Ishikawa (cell line): Measurements from ENCODE around the gene KRT36.

Source experiments
- EGR1 ChIP-seq: IDR thresholded peaks from 2 replicates; pipeline ENCODE4 v1.6.1; 2012
- EP300 ChIP-seq: IDR thresholded peaks from 2 replicates; pipeline ENCODE4 v1.6.1; 2012; ENCODE audit warnings: borderline replicate concordance
- FOXM1 ChIP-seq: IDR thresholded peaks from 2 replicates; pipeline ENCODE4 v1.6.1; 2012; ENCODE audit warnings: low read depth, borderline replicate concordance
- MAX ChIP-seq: IDR thresholded peaks from 2 replicates; pipeline ENCODE4 v1.6.1; 2012
- RAD21 ChIP-seq: IDR thresholded peaks from 2 replicates; pipeline ENCODE4 v1.6.1; 2012; ENCODE audit warnings: low read depth
- REST ChIP-seq: IDR thresholded peaks from 2 replicates; pipeline ENCODE4 v1.6.1; 2012; ENCODE audit warnings: low read depth, mild to moderate bottlenecking
- TAF1 ChIP-seq: IDR thresholded peaks from 2 replicates; pipeline ENCODE4 v1.6.1; 2012; ENCODE audit warnings: low read depth, mild to moderate bottlenecking
- TEAD4 ChIP-seq: IDR thresholded peaks from 2 replicates; pipeline ENCODE4 v1.6.1; 2012
- USF1 ChIP-seq: IDR thresholded peaks from 2 replicates; pipeline ENCODE4 v1.6.1; 2012
- YY1 ChIP-seq: IDR thresholded peaks from 2 replicates; pipeline ENCODE4 v1.6.1; 2012; ENCODE audit warnings: low read depth

DNA sequence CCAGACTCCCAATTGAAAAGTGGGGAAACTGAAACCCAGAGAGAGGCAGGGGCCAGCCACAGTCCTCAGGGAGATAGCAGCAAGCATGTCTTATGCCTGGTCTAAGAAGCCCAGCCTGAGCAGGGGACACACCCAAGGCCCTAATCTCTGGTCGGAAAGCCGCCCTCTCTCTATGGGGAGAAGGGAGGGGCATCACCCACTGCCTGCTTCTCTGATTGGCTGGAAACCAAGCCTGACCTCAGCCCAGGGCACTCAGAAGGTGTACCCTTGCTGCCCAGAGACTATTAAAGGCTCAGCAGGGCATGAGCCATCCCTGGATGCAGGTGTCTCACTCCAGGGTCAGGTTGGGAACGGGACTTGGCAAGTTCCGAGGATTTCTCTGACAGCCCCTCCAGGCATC lies 21.4 kb upstream of the KRT36 start:
- TF ChIP-seq USF1 (no peak), REST (no peak), TEAD4 (no peak), MAX (no peak), EP300 (no peak), TAF1 (no peak), FOXM1 (no peak), RAD21 (no peak), YY1 (no peak), EGR1 (no peak)
